LNCAP (cell line): ENCODE measurements around the gene CAMTA1.

Experiments
- TF ChIP-seq, protein P1 (sequence below): fragments of 450-650 bp; IDR thresholded peaks from 2 replicates; pipeline ENCODE4 v1.5.1; 2017; ENCODE audit warnings: mild to moderate bottlenecking

The CAMTA1 gene

DNA sequence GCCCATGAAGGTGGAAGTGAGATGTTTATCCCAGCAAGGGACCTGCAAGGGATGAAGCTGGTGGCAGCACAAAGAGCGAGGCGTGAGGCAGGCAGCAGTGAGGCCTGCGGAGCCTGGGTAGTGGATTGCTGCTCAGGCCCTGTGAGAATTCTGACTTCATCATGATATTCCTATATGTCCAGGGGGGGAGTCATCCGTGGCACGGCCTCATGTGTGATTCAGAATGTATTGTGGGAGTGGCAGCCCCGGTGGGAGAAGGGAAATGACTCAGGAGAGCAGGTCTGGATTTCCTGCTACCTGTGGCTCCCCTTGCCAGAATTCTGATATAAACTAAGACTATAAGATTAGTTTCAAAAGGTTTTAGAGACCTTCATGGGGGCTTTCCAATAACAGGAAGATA lies 240.9 kb downstream of the CAMTA1 start:
- TF ChIP-seq, protein P1, sequence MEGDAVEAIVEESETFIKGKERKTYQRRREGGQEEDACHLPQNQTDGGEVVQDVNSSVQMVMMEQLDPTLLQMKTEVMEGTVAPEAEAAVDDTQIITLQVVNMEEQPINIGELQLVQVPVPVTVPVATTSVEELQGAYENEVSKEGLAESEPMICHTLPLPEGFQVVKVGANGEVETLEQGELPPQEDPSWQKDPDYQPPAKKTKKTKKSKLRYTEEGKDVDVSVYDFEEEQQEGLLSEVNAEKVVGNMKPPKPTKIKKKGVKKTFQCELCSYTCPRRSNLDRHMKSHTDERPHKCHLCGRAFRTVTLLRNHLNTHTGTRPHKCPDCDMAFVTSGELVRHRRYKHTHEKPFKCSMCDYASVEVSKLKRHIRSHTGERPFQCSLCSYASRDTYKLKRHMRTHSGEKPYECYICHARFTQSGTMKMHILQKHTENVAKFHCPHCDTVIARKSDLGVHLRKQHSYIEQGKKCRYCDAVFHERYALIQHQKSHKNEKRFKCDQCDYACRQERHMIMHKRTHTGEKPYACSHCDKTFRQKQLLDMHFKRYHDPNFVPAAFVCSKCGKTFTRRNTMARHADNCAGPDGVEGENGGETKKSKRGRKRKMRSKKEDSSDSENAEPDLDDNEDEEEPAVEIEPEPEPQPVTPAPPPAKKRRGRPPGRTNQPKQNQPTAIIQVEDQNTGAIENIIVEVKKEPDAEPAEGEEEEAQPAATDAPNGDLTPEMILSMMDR: no peak

DNA sequence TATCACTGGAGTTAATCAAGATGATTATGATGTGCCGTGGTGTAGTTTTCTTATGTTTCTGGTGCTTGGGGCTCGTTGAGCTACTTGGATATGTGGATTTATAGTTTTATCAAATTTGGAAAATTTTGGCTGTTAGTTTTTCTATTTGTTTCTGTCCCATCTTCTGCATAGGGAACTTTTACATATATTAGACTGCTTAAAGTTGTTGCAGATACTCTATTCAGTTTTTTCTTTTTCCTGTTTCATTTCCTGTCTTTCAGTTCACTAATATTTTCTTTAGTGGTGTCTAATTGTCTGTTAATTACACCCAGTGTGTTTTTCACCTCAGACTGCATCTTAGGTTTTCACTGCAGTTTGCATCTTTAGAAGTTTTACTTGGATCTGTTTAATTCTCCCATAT lies 247.7 kb downstream of the CAMTA1 start:
- TF ChIP-seq, protein P1: no peak

DNA sequence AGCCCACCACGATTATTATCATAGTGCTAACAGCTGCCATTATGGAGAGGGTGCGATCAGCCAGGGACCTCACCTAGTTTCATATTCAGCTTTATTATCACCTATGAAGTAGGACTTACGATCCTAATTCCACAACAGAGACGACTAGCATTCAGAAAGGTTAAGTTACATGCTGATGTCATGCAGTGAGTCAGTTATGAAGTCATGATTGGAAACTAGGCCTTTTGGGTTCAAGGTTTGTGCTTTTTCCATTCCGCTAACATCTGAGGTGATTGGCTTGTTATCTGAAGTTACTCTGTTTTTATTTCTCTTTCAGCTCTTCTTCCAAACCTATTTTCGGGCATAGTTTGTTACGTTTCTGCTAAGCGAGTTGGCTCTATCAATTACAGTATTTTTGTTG lies 251.1 kb downstream of the CAMTA1 start:
- TF ChIP-seq, protein P1: no peak

DNA sequence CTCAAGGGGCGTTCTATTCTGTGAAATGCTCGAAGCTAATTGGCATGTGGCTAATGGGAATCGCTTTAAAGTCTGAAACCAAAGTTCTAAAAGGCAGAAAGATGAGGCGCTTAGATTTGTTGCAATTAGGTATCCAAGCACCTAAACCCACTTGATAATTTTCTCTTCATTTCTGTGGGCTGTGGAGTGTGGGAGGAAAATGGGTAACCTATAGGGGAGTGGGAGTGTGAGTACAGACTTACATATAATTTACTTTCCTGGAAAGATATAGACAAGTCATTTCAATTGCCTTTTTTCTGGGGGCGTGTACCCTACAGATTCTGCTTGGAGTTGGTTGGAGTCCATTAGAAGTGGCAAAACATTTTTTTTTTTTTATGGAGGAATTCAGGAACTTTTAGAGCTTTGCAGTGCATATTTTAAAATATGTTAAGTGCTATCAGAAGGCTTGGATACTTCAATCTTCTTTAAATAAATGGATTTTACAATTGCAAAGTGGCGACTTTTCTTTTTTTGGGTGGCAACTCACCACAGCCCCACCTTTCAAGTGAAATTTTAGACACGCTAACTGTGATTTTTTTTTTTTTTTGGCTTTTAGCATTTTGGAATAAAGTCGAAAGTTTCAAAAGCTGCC lies 254.5 kb downstream of the CAMTA1 start:
- TF ChIP-seq, protein P1: no peak

DNA sequence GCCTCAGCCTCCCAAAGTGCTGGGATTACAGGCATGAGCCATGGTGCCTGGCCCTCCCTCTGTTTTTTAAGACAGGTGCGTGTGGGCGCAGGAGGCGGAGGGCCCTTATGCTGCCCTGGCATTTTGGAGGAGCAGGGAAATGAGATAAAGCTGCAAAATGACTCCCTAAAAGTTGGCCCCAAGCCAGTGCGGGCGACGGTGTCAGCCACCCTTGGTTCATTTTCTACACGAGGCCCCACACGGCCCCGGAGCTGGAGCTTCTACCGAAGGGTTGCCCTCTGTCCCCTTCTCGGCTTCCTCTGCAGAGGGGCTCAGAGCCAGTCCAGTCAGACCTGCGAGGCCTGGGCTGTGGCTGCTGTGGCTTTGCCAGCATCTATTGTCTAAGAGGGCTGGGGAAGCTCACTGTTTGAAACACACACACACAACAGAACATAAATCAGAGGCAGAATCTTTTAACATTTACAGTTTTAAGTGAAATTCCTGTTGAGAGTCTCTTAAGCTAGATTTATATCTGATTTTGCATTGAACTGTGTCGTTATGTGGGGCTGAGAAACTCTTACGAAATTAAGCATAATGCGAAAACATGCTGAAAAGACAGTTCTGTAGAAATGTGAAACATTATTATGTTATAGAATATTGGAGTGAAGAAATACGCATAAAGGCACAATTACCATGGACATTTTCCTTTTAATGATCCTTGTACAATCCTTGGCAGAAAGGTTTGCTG lies 255.9 kb downstream of the CAMTA1 start:
- TF ChIP-seq, protein P1: no peak

DNA sequence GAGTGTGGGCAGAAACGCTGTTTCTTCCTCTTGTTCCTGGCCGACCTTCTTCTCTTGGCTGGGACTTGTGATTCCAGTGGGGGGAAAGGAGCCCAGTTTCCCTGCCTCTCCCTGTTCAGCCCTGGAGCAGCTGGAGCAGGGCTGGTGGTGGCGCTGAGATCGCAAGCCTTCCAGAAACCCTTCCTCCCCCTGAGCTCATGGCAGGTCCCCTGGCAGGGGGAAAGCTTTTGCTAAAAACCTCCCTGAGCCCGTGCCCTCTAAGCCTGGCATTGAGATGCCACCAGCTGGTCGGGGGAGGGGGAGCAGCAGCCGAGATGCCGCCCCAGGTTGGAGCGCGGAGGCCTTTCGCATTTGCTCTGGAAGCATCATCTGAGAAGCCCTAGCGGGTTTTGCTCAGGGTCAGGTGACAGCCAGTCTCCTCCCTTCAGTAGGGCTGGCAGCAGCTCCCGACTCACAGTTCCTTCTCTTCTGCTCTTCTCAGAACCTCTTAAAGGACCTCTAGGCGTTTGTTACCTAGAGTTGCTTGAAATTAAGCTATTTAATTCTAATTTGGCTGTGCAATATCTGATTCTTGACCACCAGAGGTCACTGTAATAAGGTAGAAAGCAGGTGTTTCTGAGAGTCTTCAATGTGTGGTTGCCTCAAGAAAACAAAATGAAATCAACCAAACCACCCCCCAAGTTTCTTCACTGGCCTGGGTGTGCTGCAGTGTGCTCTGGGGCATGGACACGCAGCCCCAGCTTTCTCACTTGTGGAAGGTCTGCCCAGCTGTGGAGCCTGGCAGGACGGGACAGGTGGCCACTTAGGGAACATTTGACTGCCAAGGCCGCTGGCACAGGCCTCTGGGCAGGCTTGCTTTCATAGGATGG lies 257.3 kb downstream of the CAMTA1 start:
- TF ChIP-seq, protein P1: peak; percentile 67

DNA sequence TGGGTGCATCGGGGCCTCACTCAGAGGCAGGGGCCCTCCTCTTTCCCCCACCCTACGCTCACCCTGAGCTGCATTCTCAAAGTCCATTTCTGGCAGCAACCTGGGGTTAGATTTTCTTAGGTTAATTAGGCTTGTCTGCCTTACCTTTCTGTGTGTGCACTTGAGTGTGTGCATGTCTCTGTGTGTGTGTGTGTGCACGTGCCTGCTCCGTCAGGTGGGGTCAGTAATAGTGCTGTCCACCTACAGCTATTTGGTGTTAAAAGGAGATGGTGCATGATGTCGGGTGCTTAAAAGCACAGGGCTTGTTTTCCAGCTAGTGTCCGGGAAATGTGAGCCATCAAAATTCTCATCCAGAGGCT lies 257.9 kb downstream of the CAMTA1 start:
- TF ChIP-seq, protein P1: no peak
